ENCODE data around the gene CCDC170. TPM values are rescaled to one million over a fixed set of nuclear protein-coding genes. Genes with fewer than 3 reads are reported as not detected.
A peak's percentile ranks its signal among the peaks of the same experiment; 100 is the strongest.
"Not testable (repeated sequence)": the region's sequence is repeated elsewhere in the genome, so short reads cannot be mapped to it uniquely, and the experiment has no call there.

The CCDC170 gene
- total and polyA plus RNA-seq, 2 donors (not counting 1 experiment from before 2014, with no cell fraction given) = 0.76 to 0.83 TPM

DNA sequence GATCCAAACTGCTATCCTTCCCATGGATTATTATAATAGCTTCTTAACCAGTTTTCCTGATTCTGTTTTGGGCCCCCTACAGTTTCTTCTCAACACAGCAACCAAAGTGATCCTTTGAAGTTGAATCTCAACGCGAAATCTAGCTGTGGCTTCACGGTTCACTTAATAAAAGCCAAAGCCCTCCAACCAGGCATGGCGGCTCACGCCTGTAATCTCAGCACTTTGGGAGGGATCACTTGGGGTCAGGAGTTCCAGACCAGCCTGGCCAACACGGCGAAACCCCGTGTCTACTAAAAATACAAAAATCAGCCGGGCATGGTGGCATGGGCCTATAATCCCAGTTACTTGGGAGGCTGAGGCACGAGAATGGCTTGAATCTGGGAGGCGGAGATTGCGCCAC lies 45.2 kb upstream of the CCDC170 start:
- Histone ChIP-seq H3K9me3 (ENCODE audit: control insufficient read depth, insufficient read depth, low read depth, low read length) (no peaks in the 10 kb centered on the region), H3K27me3 (ENCODE audit: control insufficient read depth, insufficient read depth, low read length) (no peaks in the 10 kb centered on the region), H3K4me3 (replicated peaks in 1 of 4; ENCODE audit: control extremely low read depth in 1 of 4, insufficient read depth in 1 of 4, low read depth in 3 of 4, low read length in 4 of 4) (no peak overlapping the region), H4K20me1 (ENCODE audit: control insufficient read depth, extremely low read depth, insufficient read depth, low read length) (no peaks in the 10 kb centered on the region), H2AFZ (ENCODE audit: low read length) (no peak overlapping the region), H3K4me2 (ENCODE audit: extremely low read depth, insufficient read depth, low read length) (no peak overlapping the region), H3K36me3 (ENCODE audit: control insufficient read depth, insufficient read depth, low read length) (no peaks in the 10 kb centered on the region), H3K9ac (ENCODE audit: insufficient read depth, low read length) (no peak overlapping the region), H3K79me2 (ENCODE audit: control insufficient read depth, insufficient read depth, low read length) (peaks cover 43% of the 10 kb centered on the region), H3K4me1 (ENCODE audit: control insufficient read depth, extremely low read depth, insufficient read depth, low read length) (peaks cover 9% of the 10 kb centered on the region), H3K27ac (ENCODE audit: insufficient read depth, low read length) (no peak overlapping the region)
- TF ChIP-seq EZH2 (IDR thresholded peaks at IDR 0.05; ENCODE audit: low read length, missing control alignments) = no peak
- TF ChIP-seq, protein P1, sequence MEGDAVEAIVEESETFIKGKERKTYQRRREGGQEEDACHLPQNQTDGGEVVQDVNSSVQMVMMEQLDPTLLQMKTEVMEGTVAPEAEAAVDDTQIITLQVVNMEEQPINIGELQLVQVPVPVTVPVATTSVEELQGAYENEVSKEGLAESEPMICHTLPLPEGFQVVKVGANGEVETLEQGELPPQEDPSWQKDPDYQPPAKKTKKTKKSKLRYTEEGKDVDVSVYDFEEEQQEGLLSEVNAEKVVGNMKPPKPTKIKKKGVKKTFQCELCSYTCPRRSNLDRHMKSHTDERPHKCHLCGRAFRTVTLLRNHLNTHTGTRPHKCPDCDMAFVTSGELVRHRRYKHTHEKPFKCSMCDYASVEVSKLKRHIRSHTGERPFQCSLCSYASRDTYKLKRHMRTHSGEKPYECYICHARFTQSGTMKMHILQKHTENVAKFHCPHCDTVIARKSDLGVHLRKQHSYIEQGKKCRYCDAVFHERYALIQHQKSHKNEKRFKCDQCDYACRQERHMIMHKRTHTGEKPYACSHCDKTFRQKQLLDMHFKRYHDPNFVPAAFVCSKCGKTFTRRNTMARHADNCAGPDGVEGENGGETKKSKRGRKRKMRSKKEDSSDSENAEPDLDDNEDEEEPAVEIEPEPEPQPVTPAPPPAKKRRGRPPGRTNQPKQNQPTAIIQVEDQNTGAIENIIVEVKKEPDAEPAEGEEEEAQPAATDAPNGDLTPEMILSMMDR (conservative IDR thresholded peaks at IDR 0.05 in 1 of 2, IDR thresholded peaks at IDR 0.05 in 1 of 2; ENCODE audit: low read depth in 1 of 2, low read length in 2 of 2) = no peak
- no peak for DNase-seq (ENCODE audit: low read depth in 2 of 2)

DNA sequence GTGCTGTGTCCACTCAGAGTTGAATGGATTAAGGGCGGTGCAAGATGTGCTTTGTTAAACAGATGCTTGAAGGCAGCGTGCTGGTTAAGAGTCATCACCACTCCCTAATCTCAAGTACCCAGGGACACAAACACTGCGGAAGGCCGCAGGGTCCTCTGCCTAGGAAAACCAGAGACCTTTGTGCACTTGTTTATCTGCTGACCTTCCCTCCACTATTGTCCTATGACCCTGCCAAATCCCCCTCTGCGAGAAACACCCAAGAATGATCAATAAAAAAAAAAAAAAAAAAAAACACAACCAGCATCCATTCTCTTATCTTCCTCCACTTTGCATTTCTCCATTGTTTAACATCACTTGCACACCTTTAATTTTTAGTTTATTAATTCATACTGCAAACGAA lies 42.9 kb upstream of the CCDC170 start:
- Histone ChIP-seq H3K4me3 (replicated peaks in 1 of 4; ENCODE audit: control extremely low read depth in 1 of 4, insufficient read depth in 1 of 4, low read depth in 3 of 4, low read length in 4 of 4) (peak overlapping the region; percentile 51 to 97 (median 80)), H3K4me2 (ENCODE audit: extremely low read depth, insufficient read depth, low read length) (peak overlapping the region; percentile 89), H3K27ac (ENCODE audit: insufficient read depth, low read length) (peak overlapping the region; percentile 44), H3K79me2 (ENCODE audit: control insufficient read depth, insufficient read depth, low read length) (peaks cover 47% of the 10 kb centered on the region)
- not testable (repeated sequence) for H3K9ac ChIP-seq (ENCODE audit: insufficient read depth, low read length); H3K4me1 ChIP-seq (ENCODE audit: control insufficient read depth, extremely low read depth, insufficient read depth, low read length); H3K27me3 ChIP-seq (ENCODE audit: control insufficient read depth, insufficient read depth, low read length); H4K20me1 ChIP-seq (ENCODE audit: control insufficient read depth, extremely low read depth, insufficient read depth, low read length); H2AFZ ChIP-seq (ENCODE audit: low read length); H3K36me3 ChIP-seq (ENCODE audit: control insufficient read depth, insufficient read depth, low read length); H3K9me3 ChIP-seq (ENCODE audit: control insufficient read depth, insufficient read depth, low read depth, low read length); DNase-seq (ENCODE audit: low read depth in 2 of 2)

DNA sequence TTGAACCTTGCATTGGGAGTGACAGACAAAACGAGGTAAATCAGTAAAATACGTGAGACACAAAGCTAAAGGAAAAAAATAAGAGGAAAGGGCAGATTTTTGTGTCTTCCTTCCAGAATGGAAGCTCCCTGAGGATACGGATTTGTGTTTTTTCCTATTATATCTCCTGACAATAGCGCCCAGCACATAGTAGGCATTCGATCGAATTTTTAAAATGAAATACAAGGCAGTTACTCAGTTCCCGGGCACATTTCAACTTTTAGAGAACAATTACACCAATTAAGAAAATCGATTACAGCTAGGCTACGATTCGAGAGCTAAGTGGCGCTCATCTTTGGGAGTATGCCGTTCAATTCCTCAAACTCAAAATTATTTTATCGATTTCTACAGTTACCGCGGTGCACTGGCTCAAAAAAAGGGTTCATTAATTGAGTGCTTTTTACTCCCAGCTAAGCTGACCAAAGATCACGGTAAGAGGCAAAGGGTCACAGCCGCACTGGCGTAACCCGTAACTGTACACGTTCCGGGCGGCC lies 42.3 kb upstream of the CCDC170 start:
- Histone ChIP-seq H3K9ac (ENCODE audit: insufficient read depth, low read length) (peak overlapping the region; percentile 20), H2AFZ (ENCODE audit: low read length) (peak overlapping the region; percentile 48), H3K4me1 (ENCODE audit: control insufficient read depth, extremely low read depth, insufficient read depth, low read length) (peaks cover 5% of the 10 kb centered on the region), H3K27ac (ENCODE audit: insufficient read depth, low read length) (peak overlapping the region; percentile 44), H3K36me3 (ENCODE audit: control insufficient read depth, insufficient read depth, low read length) (no peaks in the 10 kb centered on the region), H3K4me3 (replicated peaks in 1 of 4; ENCODE audit: control extremely low read depth in 1 of 4, insufficient read depth in 1 of 4, low read depth in 3 of 4, low read length in 4 of 4) (peak overlapping the region; percentile 51 to 97 (median 80)), H3K4me2 (ENCODE audit: extremely low read depth, insufficient read depth, low read length) (peak overlapping the region; percentile 89), H3K79me2 (ENCODE audit: control insufficient read depth, insufficient read depth, low read length) (peaks cover 47% of the 10 kb centered on the region), H3K9me3 (ENCODE audit: control insufficient read depth, insufficient read depth, low read depth, low read length) (no peaks in the 10 kb centered on the region), H3K27me3 (ENCODE audit: control insufficient read depth, insufficient read depth, low read length) (no peaks in the 10 kb centered on the region), H4K20me1 (ENCODE audit: control insufficient read depth, extremely low read depth, insufficient read depth, low read length) (no peaks in the 10 kb centered on the region)
- no peak for DNase-seq (ENCODE audit: low read depth in 2 of 2)
- TF ChIP-seq, protein P1 (conservative IDR thresholded peaks at IDR 0.05 in 1 of 2, IDR thresholded peaks at IDR 0.05 in 1 of 2; ENCODE audit: low read depth in 1 of 2, low read length in 2 of 2) = no peak
- no peak for TF ChIP-seq EZH2 (IDR thresholded peaks at IDR 0.05; ENCODE audit: low read length, missing control alignments)
